ENCODE measurements around the gene NEDD9. TPM values are rescaled to one million over a fixed set of nuclear protein-coding genes. Genes with fewer than 3 reads are reported as not detected.

The NEDD9 gene
- total and polyA plus RNA-seq, 2 of the 4 experiments (the other 2 are of a cell fraction) = 7.6 to 16.5 TPM

DNA sequence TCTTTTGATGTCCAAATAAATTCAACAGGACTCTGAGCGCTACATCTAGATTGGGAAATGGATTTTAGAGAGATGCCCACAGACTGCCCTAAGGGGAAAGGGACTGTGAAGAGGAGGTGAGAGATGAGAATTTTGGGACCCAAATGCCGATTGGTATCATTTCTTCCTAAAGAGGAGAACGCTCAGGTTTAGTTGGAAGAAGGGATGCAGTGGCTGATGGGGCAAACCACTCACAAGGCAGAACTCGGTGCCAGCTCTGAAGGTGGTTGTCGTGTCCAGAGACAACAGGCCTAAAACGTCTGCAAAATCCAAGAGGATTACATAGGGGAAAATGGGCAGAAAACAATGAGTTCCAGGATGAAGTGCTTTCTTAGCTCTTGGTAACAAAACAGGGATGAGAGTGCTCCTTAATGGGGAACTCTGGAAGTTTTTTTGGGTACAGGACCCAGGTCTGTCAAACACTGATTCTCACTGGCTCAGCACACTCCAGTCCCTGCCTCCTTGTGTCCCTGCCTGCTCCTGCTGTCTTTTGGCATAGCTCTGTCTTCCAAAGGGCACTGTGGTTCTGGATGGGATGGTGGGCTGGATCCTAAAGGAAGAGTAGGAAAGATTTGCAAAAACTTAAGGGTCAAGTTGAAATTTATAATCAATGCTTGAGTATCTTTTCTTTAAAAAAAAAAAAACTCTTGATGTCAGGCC, 29.0 kb downstream of the NEDD9 start (continued):
- TF ChIP-seq RCOR1 (IDR thresholded peaks at IDR 0.05; ENCODE audit: insufficient replicate concordance, low read length) = no peak

DNA sequence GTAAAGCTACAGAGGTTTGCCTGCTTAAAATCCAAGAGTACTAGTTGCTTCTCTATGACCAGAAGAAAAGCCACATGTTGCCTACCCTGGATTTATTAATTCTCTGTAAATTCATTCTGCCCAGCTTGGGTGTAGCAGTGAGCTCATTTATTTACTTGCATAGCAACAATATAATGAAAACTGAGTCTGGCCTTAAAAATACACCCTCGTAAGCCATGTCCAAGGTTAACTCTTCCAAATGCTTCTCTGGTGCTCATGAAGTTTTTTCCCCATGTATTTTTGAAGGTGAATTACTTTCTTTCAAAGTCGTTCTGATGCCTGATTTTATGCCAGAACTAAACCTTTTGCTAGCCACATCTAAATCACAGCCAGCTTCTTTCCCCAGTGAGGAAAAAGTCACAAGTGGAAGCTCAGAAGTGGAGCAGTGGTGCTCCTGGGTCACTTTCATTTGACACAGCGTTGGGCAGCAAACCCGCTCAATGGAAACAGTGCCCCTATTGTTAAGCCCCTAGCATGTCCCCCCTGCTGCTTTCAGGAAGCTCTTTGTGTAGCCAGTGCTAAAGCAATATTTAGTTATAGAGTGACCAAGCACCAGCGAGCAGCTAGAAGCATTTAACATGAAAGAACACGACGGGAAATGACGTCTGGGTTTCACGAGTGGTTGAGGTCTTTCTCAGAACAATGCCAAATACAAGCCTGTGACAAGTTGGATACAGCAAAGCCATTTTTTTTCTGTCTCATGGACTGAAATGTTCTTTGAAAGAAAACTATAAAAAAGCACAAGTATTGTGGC, 29.8 kb downstream of the NEDD9 start:
- Histone ChIP-seq H2AK9ac (replicated peaks; ENCODE audit: low read depth, low read length, poor library complexity) (no peak overlapping the region), H3K4me2 (ENCODE audit: low read depth, low read length) (peak overlapping the region; percentile 48), H3K4me3 (ENCODE audit: insufficient read depth, low read depth, low read length) (no peak overlapping the region), H3K79me1 (ENCODE audit: low read depth in 1 of 2, low read length in 2 of 2) (peaks cover 35 to 73% of the 10 kb centered on the region in 2 experiments), H4K20me1 (ENCODE audit: insufficient read depth, low read length) (no peaks in the 10 kb centered on the region), H2BK15ac (ENCODE audit: low read depth, low read length) (peak overlapping the region; percentile 66; the same call in 2 of the 3 replicates), H3K23ac (ENCODE audit: low read depth, low read length) (peak overlapping the region; percentile 75), H4K5ac (ENCODE audit: low read depth, low read length) (peak overlapping the region; percentile 51; the same call in 1 of the 2 replicates), H3K9ac (ENCODE audit: low read depth, low read length) (no peak overlapping the region), H2BK5ac (ENCODE audit: low read depth, low read length, poor library complexity, severe bottlenecking) (peak overlapping the region; percentile 35), H4K91ac (ENCODE audit: insufficient read depth, low read depth, low read length) (peak overlapping the region; percentile 78), H2AFZ (replicated peaks; ENCODE audit: low read length, poor library complexity) (no peak overlapping the region), H2BK120ac (ENCODE audit: low read depth, low read length) (peak overlapping the region; percentile 82), H2BK20ac (ENCODE audit: low read depth, low read length) (peak overlapping the region; percentile 76), H3K4ac (ENCODE audit: low read depth, low read length) (peak overlapping the region; percentile 75), H3K36me3 (ENCODE audit: control insufficient read depth, insufficient read depth, low read length) (0 out of 2 replicates have a peak, but pooled peaks cover 5% of the 10 kb centered on the region), H3K14ac (replicated peaks; ENCODE audit: low read depth, low read length) (peak overlapping the region; percentile 86), H3K9me1 (ENCODE audit: insufficient read depth, low read length) (peaks cover 34% of the 10 kb centered on the region), H3K56ac (ENCODE audit: extremely low read depth, insufficient read depth, low read length) (0 out of 2 replicates have a peak overlapping the region, but pooled peaks have one; percentile 24), H3K4me1 (ENCODE audit: control insufficient read depth, insufficient read depth, low read length) (peaks cover 37% of the 10 kb centered on the region), H2AK5ac (ENCODE audit: low read depth, low read length) (peak overlapping the region; percentile 87), H4K8ac (ENCODE audit: low read depth in 2 of 2, low read length in 2 of 2) (peak overlapping the region; percentile 23 to 54; a peak in 2 of 4 replicates), H3K27ac (ENCODE audit: insufficient read depth, low read length) (peak overlapping the region; percentile 51; the same call in 1 of the 2 replicates), H3K18ac (ENCODE audit: low read depth, low read length) (peak overlapping the region; percentile 42), H3K27me3 (ENCODE audit: control insufficient read depth, insufficient read depth, low read length) (no peaks in the 10 kb centered on the region), H3K9me3 (ENCODE audit: control insufficient read depth, insufficient read depth, low read length) (no peaks in the 10 kb centered on the region)
- dilution Hi-C loops (cut with HindIII; ENCODE audit: low sequenced_read_pairs, unreplicated experiment) (no loop called here), intact Hi-C loops (cut with micrococcal nuclease) (no loop called here), in situ Hi-C loops (cut with MboI; ENCODE audit: low sequenced_read_pairs) (no loop called here)
- DNase-seq (peak; percentile 41), ATAC-seq (ENCODE audit: low read depth) (peak; percentile 10; the same call in 1 of the 2 replicates)
- WGBS, 2 experiments (ENCODE audit: extremely low coverage in 2 of 2, insufficient read length in 1 of 2) = 57% methylated on average over 6 of the region's 9 CpGs; no CpG with 5 or more reads in 1 of the 2 experiments
- ChIA-PET POLR2A (ENCODE audit: unreplicated experiment) (no interaction called here), CTCF (interaction anchor here (1.0 kb wide), 1 partner anchor 10 kb away, joined by 3 read pairs; no protein-coding TSS in a partner anchor)
- no TSS peak for BruUV-seq (replicated peaks)
- TF ChIP-seq MAFK (IDR thresholded peaks at IDR 0.05; ENCODE audit: low read depth, low read length) (no peak), RAD21 (IDR thresholded peaks at IDR 0.05; ENCODE audit: low read length) (no peak), CEBPB (IDR thresholded peaks at IDR 0.05; ENCODE audit: low read depth, low read length) (no peak), CHD1 (IDR thresholded peaks at IDR 0.05; ENCODE audit: low read depth, low read length) (no peak), NFE2L2 (IDR thresholded peaks at IDR 0.05; ENCODE audit: low read depth, low read length) (no peak), BHLHE40 (IDR thresholded peaks at IDR 0.05; ENCODE audit: low read depth, low read length) (no peak), RFX5 (IDR thresholded peaks at IDR 0.05; ENCODE audit: low read depth, low read length) (no peak), SMC3 (IDR thresholded peaks at IDR 0.05; ENCODE audit: low read depth, low read length) (no peak), MXI1 (IDR thresholded peaks at IDR 0.05; ENCODE audit: borderline replicate concordance, low read depth, low read length) (no peak), RCOR1 (IDR thresholded peaks at IDR 0.05; ENCODE audit: insufficient replicate concordance, low read length) (no peak)
- TF ChIP-seq, protein P1, sequence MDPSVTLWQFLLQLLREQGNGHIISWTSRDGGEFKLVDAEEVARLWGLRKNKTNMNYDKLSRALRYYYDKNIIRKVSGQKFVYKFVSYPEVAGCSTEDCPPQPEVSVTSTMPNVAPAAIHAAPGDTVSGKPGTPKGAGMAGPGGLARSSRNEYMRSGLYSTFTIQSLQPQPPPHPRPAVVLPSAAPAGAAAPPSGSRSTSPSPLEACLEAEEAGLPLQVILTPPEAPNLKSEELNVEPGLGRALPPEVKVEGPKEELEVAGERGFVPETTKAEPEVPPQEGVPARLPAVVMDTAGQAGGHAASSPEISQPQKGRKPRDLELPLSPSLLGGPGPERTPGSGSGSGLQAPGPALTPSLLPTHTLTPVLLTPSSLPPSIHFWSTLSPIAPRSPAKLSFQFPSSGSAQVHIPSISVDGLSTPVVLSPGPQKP (IDR thresholded peaks at IDR 0.05; ENCODE audit: borderline replicate concordance, low read depth, low read length) = no peak
- TF ChIP-seq, protein P2, sequence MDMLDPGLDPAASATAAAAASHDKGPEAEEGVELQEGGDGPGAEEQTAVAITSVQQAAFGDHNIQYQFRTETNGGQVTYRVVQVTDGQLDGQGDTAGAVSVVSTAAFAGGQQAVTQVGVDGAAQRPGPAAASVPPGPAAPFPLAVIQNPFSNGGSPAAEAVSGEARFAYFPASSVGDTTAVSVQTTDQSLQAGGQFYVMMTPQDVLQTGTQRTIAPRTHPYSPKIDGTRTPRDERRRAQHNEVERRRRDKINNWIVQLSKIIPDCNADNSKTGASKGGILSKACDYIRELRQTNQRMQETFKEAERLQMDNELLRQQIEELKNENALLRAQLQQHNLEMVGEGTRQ (IDR thresholded peaks at IDR 0.05; ENCODE audit: low read depth, low read length) = no peak

All from IMR-90 (cell line).